H1 (cell line): ENCODE measurements around the gene ADK. TPM values are rescaled to one million over a fixed set of nuclear protein-coding genes. Genes with fewer than 3 reads are reported as not detected.

ENCODE experiments used
- CTCF ChIA-PET: fragments of 300-600 bp; sonication (Branson Sonifier 250); formaldehyde crosslinking; loops from one replicate; lab custom pipeline; 2021; ENCODE audit not compliant: partially characterized antibody; lab: Charles Lee
- POLR2A ChIA-PET: fragments of 300-600 bp; sonication (Branson Sonifier 250); formaldehyde crosslinking; loops from one replicate; lab custom pipeline; 2021; ENCODE audit warnings: inconsistent platforms; ENCODE audit not compliant: partially characterized antibody; lab: Charles Lee
- DNase-seq, 2 experiments: peaks; one replicate each; pipeline versions ENCODE4 v3.0.0 to v3.0.0-alpha.2; 2010 to 2022; ENCODE audit warnings: low spot score in 2 of 2, low read depth in 1 of 2, mixed read lengths in 1 of 2
- FAIRE-seq: peaks from 2 replicates; lab custom pipeline; 2011; peaks lifted over from hg19 to GRCh38; lab: Jason Lieb, UNC
- H2AFZ ChIP-seq: 2 replicates; pipeline ENCODE4 v1.8.1; 2012; ENCODE audit warnings: low read length, inconsistent platforms
- H2AK5ac ChIP-seq: 2 replicates; pipeline ENCODE4 v1.6.1; 2013; ENCODE audit warnings: low read depth, low read length
- H2BK120ac ChIP-seq: replicated peaks from 2 replicates; pipeline ENCODE3; 2013; ENCODE audit warnings: low read depth, low read length, inconsistent platforms
- H2BK12ac ChIP-seq: 2 replicates; pipeline ENCODE4 v1.6.1; 2013; ENCODE audit warnings: low read depth, low read length
- H2BK15ac ChIP-seq: 2 replicates; pipeline ENCODE4 v1.6.1; 2013; ENCODE audit warnings: low read length
- H2BK20ac ChIP-seq: 2 replicates; pipeline ENCODE4 v1.6.1; 2013; ENCODE audit warnings: low read length
- H2BK5ac ChIP-seq: 2 replicates; pipeline ENCODE4 v1.6.1; 2013; ENCODE audit warnings: low read depth, low read length
- H3K14ac ChIP-seq: 2 replicates; pipeline ENCODE4 v1.6.1; 2013; ENCODE audit warnings: inconsistent platforms; ENCODE audit not compliant: insufficient read length
- H3K18ac ChIP-seq: 2 replicates; pipeline ENCODE4 v1.6.1; 2013; ENCODE audit warnings: low read length; ENCODE audit errors: extremely low read depth
- H3K23ac ChIP-seq: 2 replicates; pipeline ENCODE4 v1.6.1; 2013; ENCODE audit warnings: inconsistent platforms; ENCODE audit not compliant: insufficient read length
- H3K23me2 ChIP-seq: 2 replicates; pipeline ENCODE4 v1.6.1; 2013; ENCODE audit warnings: low read depth, low read length
- H3K27ac ChIP-seq: 2 replicates; pipeline ENCODE4 v1.6.1; 2011; ENCODE audit warnings: low read depth, low read length, inconsistent platforms
- H3K27me3 ChIP-seq, 4 experiments: replicated peaks in 1 of 4; 1 replicate in 1 of 4; 2 replicates in 3 of 4; pipeline versions ENCODE4 v1.6.1 to v1.8.1; 2011 to 2013; ENCODE audit warnings: low read length in 3 of 4, mild to moderate bottlenecking in 3 of 4, inconsistent platforms in 2 of 4, mixed read lengths in 2 of 4, moderate library complexity in 1 of 4; ENCODE audit not compliant: control insufficient read depth in 3 of 4, insufficient read depth in 3 of 4; ENCODE audit errors: extremely low read depth in 1 of 4
- H3K36me3 ChIP-seq, 4 experiments: 2 replicates each; pipeline versions ENCODE4 v1.6.1 to v1.8.1; 2011 to 2013; ENCODE audit warnings: mild to moderate bottlenecking in 4 of 4, low read length in 3 of 4, moderate library complexity in 2 of 4, control low read depth in 1 of 4, inconsistent platforms in 1 of 4; ENCODE audit not compliant: insufficient read depth in 4 of 4, control insufficient read depth in 2 of 4
- H3K4ac ChIP-seq: replicated peaks from 2 replicates; pipeline ENCODE3; 2013; ENCODE audit warnings: low read length, low read depth, mixed read lengths, inconsistent platforms; ENCODE audit not compliant: insufficient read length
- H3K4me1 ChIP-seq, 4 experiments: replicated peaks in 1 of 4; 1 replicate in 1 of 4; 2 replicates in 3 of 4; pipeline versions ENCODE4 v1.6.1 to v1.8.1; 2011 to 2013; ENCODE audit warnings: low read length in 3 of 4, inconsistent platforms in 2 of 4, mixed read lengths in 1 of 4; ENCODE audit not compliant: insufficient read depth in 4 of 4, control insufficient read depth in 3 of 4
- H3K4me2 ChIP-seq, 2 experiments: 2 replicates each; pipeline versions ENCODE4 v1.6.1 to v1.8.1; 2011 to 2013; ENCODE audit warnings: low read depth in 2 of 2, low read length in 2 of 2, control low read depth in 1 of 2, inconsistent platforms in 1 of 2, mild to moderate bottlenecking in 1 of 2; ENCODE audit not compliant: insufficient read depth in 1 of 2
- H3K4me3 ChIP-seq, 4 experiments: fragments of 200-600, 300-600 bp in 1 of 4; sonication (generic), shearing (Covaris generic), sonication (Bioruptor Twin) in 1 of 4; 2 replicates each; pipeline versions ENCODE4 v1.5.1 to v1.8.1; 2011 to 2016; ENCODE audit warnings: low read length in 4 of 4, low read depth in 3 of 4, control low read depth in 2 of 4, inconsistent platforms in 2 of 4, mild to moderate bottlenecking in 2 of 4, mixed read lengths in 1 of 4, moderate library complexity in 1 of 4; ENCODE audit not compliant: insufficient read depth in 2 of 4; ENCODE audit errors: extremely low read depth in 1 of 4
- H3K56ac ChIP-seq: replicated peaks from 2 replicates; pipeline ENCODE3; 2013; ENCODE audit warnings: low read depth, mild to moderate bottlenecking, mixed read lengths, low read length, inconsistent platforms; ENCODE audit not compliant: insufficient read length
- H3K79me1 ChIP-seq: 2 replicates; pipeline ENCODE4 v1.6.1; 2013; ENCODE audit warnings: low read depth, low read length, control low read depth
- H3K79me2 ChIP-seq, 2 experiments: 2 replicates each; pipeline versions ENCODE4 v1.6.1 to v1.8.1; 2012 to 2013; ENCODE audit warnings: low read length in 2 of 2, mild to moderate bottlenecking in 2 of 2, inconsistent platforms in 1 of 2; ENCODE audit not compliant: insufficient read depth in 2 of 2, control insufficient read depth in 1 of 2
- H3K9ac ChIP-seq, 4 experiments: replicated peaks in 1 of 4; 1 replicate in 1 of 4; 2 replicates in 3 of 4; pipeline versions ENCODE4 v1.6.1 to v1.8.1; 2011 to 2013; ENCODE audit warnings: low read depth in 3 of 4, low read length in 3 of 4, control low read depth in 2 of 4, mild to moderate bottlenecking in 2 of 4, moderate library complexity in 2 of 4, inconsistent platforms in 1 of 4; ENCODE audit errors: extremely low read depth in 1 of 4
- H3K9me3 ChIP-seq, 2 experiments: 2 replicates each; pipeline versions ENCODE4 v1.6.1 to v1.8.1; 2012 to 2013; ENCODE audit warnings: mild to moderate bottlenecking in 2 of 2, moderate library complexity in 2 of 2, control low read depth in 1 of 2, inconsistent platforms in 1 of 2, low read depth in 1 of 2, low read length in 1 of 2, mixed read lengths in 1 of 2; ENCODE audit not compliant: insufficient read depth in 2 of 2
- H4K20me1 ChIP-seq, 2 experiments: replicated peaks in 1 of 2; 2 replicates each; pipeline versions ENCODE3 to v1.8.1; 2011 to 2013; ENCODE audit warnings: inconsistent platforms in 2 of 2, low read length in 2 of 2, mild to moderate bottlenecking in 1 of 2; ENCODE audit not compliant: insufficient read depth in 2 of 2, control insufficient read depth in 1 of 2
- H4K5ac ChIP-seq: 2 replicates; pipeline ENCODE4 v1.6.1; 2013; ENCODE audit warnings: low read length, low read depth, mixed read lengths, inconsistent platforms; ENCODE audit not compliant: insufficient read length
- H4K8ac ChIP-seq: 2 replicates; pipeline ENCODE4 v1.8.0; 2013; ENCODE audit warnings: mild to moderate bottlenecking, moderate library complexity, low read length, inconsistent platforms; ENCODE audit not compliant: insufficient read depth; ENCODE audit errors: extremely low read depth
- H4K91ac ChIP-seq: replicated peaks from 2 replicates; pipeline ENCODE3; 2013; ENCODE audit warnings: low read length, mixed read lengths, inconsistent platforms; ENCODE audit not compliant: insufficient read length
- CEBPB ChIP-seq: IDR thresholded peaks from 2 replicates; pipeline ENCODE4 v1.6.1; 2012; ENCODE audit warnings: low read depth, low read length
- HDAC2 ChIP-seq, 2 experiments: fragments of 300-600 bp in 1 of 2; sonication (generic) in 1 of 2; IDR thresholded peaks; 2 replicates each; pipeline ENCODE4 v1.6.1; 2011 to 2012; ENCODE audit warnings: low read depth in 2 of 2, low read length in 2 of 2, mild to moderate bottlenecking in 2 of 2, moderate library complexity in 2 of 2, borderline replicate concordance in 1 of 2, inconsistent platforms in 1 of 2
- NANOG ChIP-seq: IDR thresholded peaks from 2 replicates; pipeline ENCODE4 v1.6.1; 2011; ENCODE audit warnings: low read length, low read depth, mild to moderate bottlenecking, inconsistent platforms; ENCODE audit not compliant: insufficient read depth, poor library complexity, severe bottlenecking
- PHF8 ChIP-seq: fragments of 200-600 bp; sonication (generic); conservative IDR thresholded peaks from 2 replicates; pipeline ENCODE4 v1.7.1; 2012; ENCODE audit warnings: low read depth, mild to moderate bottlenecking, inconsistent platforms, low read length, moderate library complexity
- POLR2A ChIP-seq, 2 experiments: IDR thresholded peaks; 1 replicate in 1 of 2; 2 replicates in 1 of 2; pipeline ENCODE4 v1.6.1; 2011; ENCODE audit warnings: low read depth in 2 of 2, low read length in 2 of 2, mild to moderate bottlenecking in 2 of 2; ENCODE audit errors: control extremely low read depth in 1 of 2
- POLR2AphosphoS5 ChIP-seq: IDR thresholded peaks from 2 replicates; pipeline ENCODE4 v1.6.1; 2011; ENCODE audit warnings: low read depth, low read length
- SIN3A ChIP-seq, 2 experiments: IDR thresholded peaks in 1 of 2; conservative IDR thresholded peaks in 1 of 2; 2 replicates each; pipeline ENCODE4 v1.6.1; 2011 to 2012; ENCODE audit warnings: low read length in 2 of 2, improper control_type of control experiment in 1 of 2, low read depth in 1 of 2, mild to moderate bottlenecking in 1 of 2
- TAF1 ChIP-seq: IDR thresholded peaks from 2 replicates; pipeline ENCODE4 v1.6.1; 2011; ENCODE audit warnings: mild to moderate bottlenecking, low read depth, low read length
- ZNF274 ChIP-seq: IDR thresholded peaks from 2 replicates; pipeline ENCODE4 v1.7.0; 2012; ENCODE audit warnings: low read length, borderline replicate concordance; ENCODE audit errors: extremely low read depth
- WGBS, 2 experiments: shearing (Covaris generic) in 1 of 2; methylation state at CpG; one replicate each; pipeline versions ENCODE4 v1.1.6 to v1.1.7; 2013 to 2015; ENCODE audit warnings: low lambda C conversion rate in 2 of 2, mixed read lengths in 2 of 2, inconsistent platforms in 1 of 2, low coverage in 1 of 2, missing lambda C conversion rate in 1 of 2; ENCODE audit not compliant: insufficient replicate concordance in 2 of 2, insufficient coverage in 1 of 2, insufficient read length in 1 of 2; ENCODE audit errors: extremely low coverage in 1 of 2, missing lambda C conversion rate in 1 of 2; 5-methylcytosine and 5-hydroxymethylcytosine counted together
- polyA plus RNA-seq, 7 experiments: library from polyadenylated mRNA; depleted of rRNA in 3 of 7; stranded (reverse) in 5 of 7; unstranded in 2 of 7; fragments of >200 nt in 5 of 7; fragments of 200-250 nt in 2 of 7; gene quantifications; 1 replicate in 5 of 7; 2 replicates in 1 of 7; 4 replicates in 1 of 7; pipeline versions ENCODE4 v1.2.1 to v1.2.3, GENCODE V29; 2011 to 2013; ENCODE audit warnings: missing spikeins in 2 of 7, mixed read lengths in 2 of 7
- total RNA-seq: library from RNA; stranded (reverse); fragmentation: NEBNext Ultra II Directional; extraction: Animal tissue kit (Norgen Biotek cat#: 25700); gene quantifications from 2 replicates; pipeline ENCODE4 v1.2.1, GENCODE V29; 2021
- TF ChIP-seq, protein P1 (sequence below): IDR thresholded peaks from 2 replicates; pipeline ENCODE4 v1.6.1; 2012; ENCODE audit warnings: inconsistent platforms

The ADK gene
- total and polyA plus RNA-seq, 2 of the 8 experiments (the other 6 are each of a cell fraction or from before 2014, with no cell fraction given), result 12.3 to 42.4 TPM

DNA sequence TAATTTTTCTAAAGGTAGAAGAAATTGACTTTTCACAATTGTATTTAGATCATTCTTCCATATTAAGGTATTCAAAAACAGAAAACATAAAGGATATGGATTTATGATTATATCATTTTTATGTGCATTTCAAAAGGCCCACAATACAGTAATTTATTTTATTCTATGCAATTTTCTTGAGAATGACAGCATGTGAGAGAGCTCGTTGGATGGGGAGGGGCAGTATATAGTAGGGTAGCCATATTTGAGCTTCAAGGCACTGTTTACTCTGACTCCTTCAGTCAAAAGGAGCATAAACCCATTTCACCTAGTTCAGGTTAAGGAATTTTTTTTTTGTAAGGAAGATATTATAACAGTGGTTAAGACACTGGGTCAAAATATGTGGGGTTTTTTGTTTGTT lies 534.5 kb downstream of the ADK start:
- H4K5ac ChIP-seq, result no peak overlapping the region
- H3K79me1 ChIP-seq, result no peaks in the 10 kb centered on the region
- no peak overlapping the region for H2BK15ac ChIP-seq
- H3K27ac ChIP-seq, result no peak overlapping the region
- POLR2A ChIA-PET, result no interaction called here
- H2BK120ac ChIP-seq, result no peak overlapping the region
- H2BK12ac ChIP-seq, result no peak overlapping the region
- no peak overlapping the region for H3K23ac ChIP-seq
- no peak overlapping the region for H3K4ac ChIP-seq
- H3K4me3 ChIP-seq, result no peak overlapping the region
- H3K9me3 ChIP-seq, result no peaks in the 10 kb centered on the region
- H3K18ac ChIP-seq, result no peak overlapping the region
- no peak overlapping the region for H2BK5ac ChIP-seq
- H2AK5ac ChIP-seq, result no peak overlapping the region
- no peak overlapping the region for H3K4me2 ChIP-seq
- no peak overlapping the region for H3K9ac ChIP-seq
- CTCF ChIA-PET, result interaction anchor here (1.1 to 1.4 kb wide), 2 partner anchors 9 to 441 kb away, joined by 3 to 5 read pairs; no protein-coding TSS in a partner anchor
- no peak overlapping the region for H4K91ac ChIP-seq
- H3K27me3 ChIP-seq, result no peaks in the 10 kb centered on the region
- 95% methylated on average over 1 of the region's 1 CpG; no CpG with 5 or more reads in 1 of the 2 experiments for WGBS, 2 experiments
- no peaks in the 10 kb centered on the region for H4K20me1 ChIP-seq
- no peaks in the 10 kb centered on the region for H3K4me1 ChIP-seq
- no peak overlapping the region for H2AFZ ChIP-seq
- H3K79me2 ChIP-seq, result no peaks in the 10 kb centered on the region
- TF ChIP-seq PHF8, result no peak
- TF ChIP-seq HDAC2 (IDR thresholded peaks at IDR 0.05; ENCODE audit: borderline replicate concordance in 1 of 2, low read depth in 2 of 2, low read length in 2 of 2), result no peak
- TF ChIP-seq POLR2AphosphoS5, result no peak
- no peak for TF ChIP-seq NANOG
- TF ChIP-seq POLR2A (IDR thresholded peaks at IDR 0.05; ENCODE audit: control extremely low read depth in 1 of 2, low read depth in 2 of 2, low read length in 2 of 2), result no peak
- TF ChIP-seq ZNF274, result no peak
- no peak for TF ChIP-seq CEBPB
- TF ChIP-seq TAF1, result no peak
- TF ChIP-seq, protein P1, sequence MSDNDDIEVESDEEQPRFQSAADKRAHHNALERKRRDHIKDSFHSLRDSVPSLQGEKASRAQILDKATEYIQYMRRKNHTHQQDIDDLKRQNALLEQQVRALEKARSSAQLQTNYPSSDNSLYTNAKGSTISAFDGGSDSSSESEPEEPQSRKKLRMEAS, result no peak
- no peak for TF ChIP-seq SIN3A (conservative IDR thresholded peaks at IDR 0.05 in 1 of 2, IDR thresholded peaks at IDR 0.05 in 1 of 2; ENCODE audit: low read depth in 1 of 2, low read length in 2 of 2)
- DNase-seq (no peak), FAIRE-seq (no peak)
- no peaks in the 10 kb centered on the region for H3K36me3 ChIP-seq
- no peak overlapping the region for H3K14ac ChIP-seq
- no peak overlapping the region for H2BK20ac ChIP-seq
- no peak overlapping the region for H3K56ac ChIP-seq
- no peak overlapping the region for H4K8ac ChIP-seq
- H3K23me2 ChIP-seq, result no peaks in the 10 kb centered on the region
